ENCODE results near the gene CEACAM1.

GRCh38 chr19:42534391-42534790, 6.1 kb upstream of the CEACAM1 start:
- TF ChIP-seq CTCF (IDR thresholded peaks at IDR 0.05) (no peak), POLR2A (IDR thresholded peaks at IDR 0.05) (no peak)

Measured in right lobe of liver (tissue), 4 donors.